Neural cell (in vitro differentiated cells): ENCODE measurements around the gene AP1S1. TPM values are rescaled to one million over a fixed set of nuclear protein-coding genes. Genes with fewer than 3 reads are reported as not detected.

ENCODE experiments used
- H2AFZ ChIP-seq: fragments of 200-600, 300-800 bp; sonication (generic), shearing (Covaris generic); 2 replicates; pipeline ENCODE4 v1.6.0; 2014; ENCODE audit warnings: low read depth, mild to moderate bottlenecking, antibody characterized with exemption, low read length, moderate library complexity
- H3F3A ChIP-seq: fragments of 200-600 bp; shearing (Covaris generic); 2 replicates; pipeline ENCODE4 v1.6.1; 2016; ENCODE audit warnings: mild to moderate bottlenecking, moderate library complexity, mixed read lengths, antibody characterized with exemption, low read length; ENCODE audit not compliant: insufficient read depth, poor library complexity, severe bottlenecking
- H3K27ac ChIP-seq: fragments of 200-600, 300-800 bp; sonication (generic), shearing (Covaris generic); 2 replicates; pipeline ENCODE4 v1.5.1; 2014; ENCODE audit warnings: mild to moderate bottlenecking, low read length, moderate library complexity
- H3K27me3 ChIP-seq: fragments of 300-800, 200-600 bp; sonication (generic), shearing (Covaris generic); 2 replicates; pipeline ENCODE4 v1.6.0; 2014; ENCODE audit warnings: mild to moderate bottlenecking, low read depth, low read length, moderate library complexity; ENCODE audit not compliant: insufficient read depth
- H3K36me3 ChIP-seq: fragments of 300-800, 200-600 bp; sonication (generic), shearing (Covaris generic); 2 replicates; pipeline ENCODE4 v1.5.1; 2014; ENCODE audit warnings: mild to moderate bottlenecking, antibody characterized with exemption, low read length, moderate library complexity; ENCODE audit not compliant: insufficient read depth
- H3K4me2 ChIP-seq: fragments of 300-800, 200-600 bp; sonication (generic), shearing (Covaris generic); 2 replicates; pipeline ENCODE4 v1.6.0; 2014; ENCODE audit warnings: mild to moderate bottlenecking, low read length
- H3K4me3 ChIP-seq: fragments of 300-800, 200-600 bp; sonication (generic), shearing (Covaris generic); 2 replicates; pipeline ENCODE4 v1.5.1; 2014; ENCODE audit warnings: mild to moderate bottlenecking, low read length, moderate library complexity
- H3K79me2 ChIP-seq: fragments of 200-600 bp; shearing (Covaris generic); replicated peaks from 2 replicates; pipeline ENCODE4 v1.6.0; 2014; ENCODE audit warnings: mild to moderate bottlenecking, low read length, moderate library complexity; ENCODE audit not compliant: insufficient read depth
- H3K9ac ChIP-seq: fragments of 300-800, 200-600 bp; sonication (generic), shearing (Covaris generic); 2 replicates; pipeline ENCODE4 v1.6.1; 2016; ENCODE audit warnings: mild to moderate bottlenecking, low read length, mixed read lengths
- H3K9me2 ChIP-seq: fragments of 200-600 bp; shearing (Covaris generic); 2 replicates; pipeline ENCODE4 v1.6.1; 2016; ENCODE audit warnings: mild to moderate bottlenecking, low read length, mixed read lengths; ENCODE audit not compliant: insufficient read depth
- H3K9me3 ChIP-seq: fragments of 200-600, 300-800 bp; sonication (generic), shearing (Covaris generic); 2 replicates; pipeline ENCODE4 v1.6.1; 2016; ENCODE audit warnings: mild to moderate bottlenecking, mixed run types, low read length, moderate library complexity, mixed read lengths
- H4K20me1 ChIP-seq: fragments of 200-600 bp; shearing (Covaris generic); 2 replicates; pipeline ENCODE4 v1.6.1; 2016; ENCODE audit warnings: mild to moderate bottlenecking, mixed run types; ENCODE audit not compliant: insufficient read depth
- CTCF ChIP-seq: fragments of 450-650 bp; IDR thresholded peaks from 2 replicates; pipeline ENCODE4 v1.5.1; 2014; ENCODE audit warnings: antibody characterized with exemption, mild to moderate bottlenecking, moderate library complexity; ENCODE audit not compliant: poor library complexity, severe bottlenecking
- EP300 ChIP-seq: fragments of 450-650 bp; conservative IDR thresholded peaks from 2 replicates; pipeline ENCODE4 v1.6.1; 2014; ENCODE audit warnings: antibody characterized with exemption, mild to moderate bottlenecking, moderate library complexity; ENCODE audit not compliant: poor library complexity, severe bottlenecking
- EZH2 ChIP-seq: fragments of 200-600, 300-800 bp; shearing (Covaris generic), sonication (generic); IDR thresholded peaks from 2 replicates; pipeline ENCODE4 v1.6.1; 2014; ENCODE audit warnings: antibody characterized with exemption, low read length, borderline replicate concordance, mild to moderate bottlenecking; ENCODE audit not compliant: insufficient read depth, poor library complexity, severe bottlenecking
- MXI1 ChIP-seq: fragments of 450-650 bp; conservative IDR thresholded peaks from 2 replicates; pipeline ENCODE4 v1.6.1; 2014; ENCODE audit warnings: antibody characterized with exemption, mild to moderate bottlenecking; ENCODE audit not compliant: poor library complexity, severe bottlenecking
- POLR2AphosphoS5 ChIP-seq: IDR thresholded peaks from 2 replicates; pipeline ENCODE4 v1.6.1; 2012
- RAD21 ChIP-seq: fragments of 450-650 bp; conservative IDR thresholded peaks from 2 replicates; pipeline ENCODE4 v1.6.1; 2014; ENCODE audit warnings: antibody characterized with exemption, mild to moderate bottlenecking, moderate library complexity
- REST ChIP-seq: IDR thresholded peaks from 2 replicates; pipeline ENCODE4 v1.6.1; 2012; ENCODE audit warnings: borderline replicate concordance
- SMC3 ChIP-seq: fragments of 450-650 bp; conservative IDR thresholded peaks from 2 replicates; pipeline ENCODE4 v1.6.1; 2014; ENCODE audit warnings: antibody characterized with exemption, mild to moderate bottlenecking, moderate library complexity; ENCODE audit not compliant: poor library complexity
- TAF1 ChIP-seq: IDR thresholded peaks from 2 replicates; pipeline ENCODE4 v1.6.1; 2012; ENCODE audit warnings: low read depth
- polyA plus RNA-seq: library from polyadenylated mRNA; depleted of rRNA; stranded (reverse); fragments of >200 nt; gene quantifications from 2 replicates; pipeline ENCODE4 v1.2.3, GENCODE V29; 2014

The AP1S1 gene
- polyA plus RNA-seq, 1 donor from 2014 or later, result 344 TPM

DNA sequence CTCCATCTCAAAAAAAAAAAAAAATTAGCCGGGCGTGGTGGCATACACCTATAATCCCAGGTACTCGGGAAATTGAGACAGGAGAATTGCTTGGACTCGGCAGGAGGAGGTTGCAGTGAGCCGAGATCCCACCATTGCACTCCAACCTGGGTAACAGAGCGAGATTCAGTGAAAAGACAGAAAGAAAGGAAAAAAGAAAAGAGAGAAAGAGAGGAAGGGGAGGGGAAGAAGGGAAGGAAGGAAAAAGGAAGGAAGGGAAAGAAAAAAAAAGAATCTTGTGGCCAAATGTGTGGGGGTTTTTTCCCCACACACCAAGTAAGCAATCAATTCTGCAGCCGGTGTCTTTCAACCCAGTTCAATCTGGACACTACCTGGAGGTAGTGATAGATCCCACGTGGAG, 34.8 kb downstream of the AP1S1 start:
- H3K4me2 ChIP-seq, result no peak overlapping the region
- no peak overlapping the region for H3K4me3 ChIP-seq
- no peak overlapping the region for H3K27ac ChIP-seq
- H3K79me2 ChIP-seq, result no peaks in the 10 kb centered on the region
- no peaks in the 10 kb centered on the region for H3K27me3 ChIP-seq
- no peaks in the 10 kb centered on the region for H3K36me3 ChIP-seq
- TF ChIP-seq SMC3 (no peak), CTCF (no peak), EP300 (no peak), EZH2 (no peak), TAF1 (no peak), RAD21 (no peak), POLR2AphosphoS5 (no peak), REST (no peak), MXI1 (no peak)
- no peaks in the 10 kb centered on the region for H4K20me1 ChIP-seq
- no peaks in the 10 kb centered on the region for H3K9me3 ChIP-seq
- no peak overlapping the region for H2AFZ ChIP-seq
- no peaks in the 10 kb centered on the region for H3F3A ChIP-seq
- no peak overlapping the region for H3K9ac ChIP-seq
- no peaks in the 10 kb centered on the region for H3K9me2 ChIP-seq

DNA sequence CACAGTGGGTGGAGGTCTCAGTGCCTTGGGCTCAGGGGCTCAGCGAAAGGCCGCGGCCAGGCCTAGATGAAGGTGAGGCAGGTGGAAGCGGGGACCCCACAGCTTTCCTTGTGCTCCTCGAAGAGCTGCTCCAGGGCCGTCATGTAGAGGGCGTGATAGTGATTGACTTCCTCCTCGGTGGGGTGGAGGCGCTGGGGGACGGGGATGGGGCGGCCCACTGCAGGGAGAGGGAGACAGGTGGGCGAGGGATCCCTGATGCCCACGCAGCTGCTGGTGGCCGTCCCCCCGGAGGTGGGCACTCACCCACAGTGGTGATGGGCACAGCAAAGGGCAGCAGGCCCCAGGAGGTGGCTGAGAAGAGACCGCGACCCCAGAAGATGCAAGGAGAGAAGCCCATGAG, 41.6 kb downstream of the AP1S1 start:
- H3K27me3 ChIP-seq, result peaks cover 5% of the 10 kb centered on the region

More for the DNA sequence above, 41.6 kb downstream of the AP1S1 start:
- Histone ChIP-seq H3K27ac (no peak overlapping the region), H3K9me2 (no peaks in the 10 kb centered on the region), H3K79me2 (no peaks in the 10 kb centered on the region), H3K4me3 (no peak overlapping the region), H4K20me1 (no peaks in the 10 kb centered on the region), H3K36me3 (no peaks in the 10 kb centered on the region), H2AFZ (no peak overlapping the region), H3K9ac (no peak overlapping the region), H3F3A (no peaks in the 10 kb centered on the region), H3K4me2 (no peak overlapping the region), H3K9me3 (no peaks in the 10 kb centered on the region)
- TF ChIP-seq EZH2, result no peak
- TF ChIP-seq MXI1, result no peak
- no peak for TF ChIP-seq EP300
- TF ChIP-seq CTCF, result no peak
- no peak for TF ChIP-seq TAF1
- TF ChIP-seq SMC3, result no peak
- no peak for TF ChIP-seq POLR2AphosphoS5
- no peak for TF ChIP-seq REST
- TF ChIP-seq RAD21, result no peak
